ENCODE measurements around the gene DDHD1.

The DDHD1 gene

DNA sequence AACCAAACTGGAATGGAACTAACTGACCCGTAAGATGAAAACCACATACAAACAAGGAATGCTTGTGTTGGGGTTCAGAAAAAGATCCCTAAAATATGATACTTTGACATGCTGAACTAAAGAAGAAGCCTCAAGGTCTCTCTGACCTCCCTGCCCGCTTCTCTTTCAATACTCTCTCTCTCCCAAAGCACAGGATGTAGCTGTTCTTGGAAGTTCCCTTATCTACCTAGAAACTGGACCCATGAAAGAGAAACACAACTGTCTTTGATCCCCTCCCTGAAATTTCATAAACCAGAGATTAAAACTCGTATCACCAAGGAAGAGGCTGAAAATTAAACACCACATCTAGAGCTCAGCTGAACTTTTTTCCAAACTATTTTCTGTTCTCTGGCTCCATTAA, 125.6 kb downstream of the DDHD1 start:
- DNase-seq = no peak

DNA sequence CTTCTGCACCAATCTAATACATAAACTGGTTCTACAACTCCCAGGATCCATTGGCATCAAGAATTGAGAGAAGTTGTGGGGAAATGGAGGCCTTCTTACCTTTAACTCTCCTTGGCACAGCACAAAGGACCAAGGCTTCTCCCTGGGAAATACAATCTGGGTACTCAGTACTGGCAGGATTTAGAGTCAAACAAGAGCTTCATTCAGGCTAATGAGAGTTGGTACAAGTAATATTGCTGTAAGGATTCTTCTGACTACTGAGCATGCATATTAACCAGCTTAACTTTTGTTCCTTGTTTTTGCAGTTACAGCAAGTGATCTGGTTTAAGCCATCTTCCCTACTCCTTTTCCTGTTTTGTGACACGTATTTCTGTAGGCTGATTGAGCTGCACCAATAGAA, 126.1 kb downstream of the DDHD1 start:
- no peak for DNase-seq

DNA sequence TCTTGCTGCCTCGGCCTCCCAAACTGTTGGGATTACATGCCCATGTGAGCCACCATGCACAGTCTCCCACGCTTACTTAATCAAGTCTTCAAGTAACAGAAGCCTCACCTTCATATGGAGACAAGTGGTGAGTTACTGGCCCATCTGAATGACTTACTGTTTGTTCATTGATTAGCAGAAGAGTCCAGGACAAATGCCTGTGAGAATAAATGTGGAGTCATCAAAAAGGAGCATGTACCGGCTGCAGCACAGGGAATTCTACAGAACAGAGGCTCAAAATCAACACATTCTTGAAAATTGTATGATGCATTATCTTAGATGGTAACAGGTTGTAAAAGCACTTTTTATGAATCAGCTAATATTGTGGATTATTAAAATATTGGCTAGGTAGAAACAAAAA, 129.8 kb downstream of the DDHD1 start:
- DNase-seq = no peak

DNA sequence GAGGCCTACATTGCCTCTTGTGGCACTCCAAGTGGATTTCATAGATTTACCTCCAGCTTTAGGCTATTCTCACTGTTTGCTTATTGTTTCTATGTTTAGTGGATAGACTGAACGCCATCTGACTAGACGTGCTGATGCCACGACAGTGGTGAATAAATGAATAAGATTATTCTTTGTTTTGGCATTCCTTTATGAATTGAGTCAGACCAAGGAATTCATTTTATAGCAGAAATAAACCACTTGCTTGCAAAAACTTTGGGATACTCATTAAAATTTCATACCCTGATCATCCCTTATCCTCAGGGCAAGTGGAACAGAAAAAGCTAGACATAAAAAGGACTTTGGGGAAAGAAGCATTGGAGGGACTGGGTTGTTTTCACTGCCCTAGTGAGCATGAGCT, 130.5 kb downstream of the DDHD1 start:
- no peak for DNase-seq

DNA sequence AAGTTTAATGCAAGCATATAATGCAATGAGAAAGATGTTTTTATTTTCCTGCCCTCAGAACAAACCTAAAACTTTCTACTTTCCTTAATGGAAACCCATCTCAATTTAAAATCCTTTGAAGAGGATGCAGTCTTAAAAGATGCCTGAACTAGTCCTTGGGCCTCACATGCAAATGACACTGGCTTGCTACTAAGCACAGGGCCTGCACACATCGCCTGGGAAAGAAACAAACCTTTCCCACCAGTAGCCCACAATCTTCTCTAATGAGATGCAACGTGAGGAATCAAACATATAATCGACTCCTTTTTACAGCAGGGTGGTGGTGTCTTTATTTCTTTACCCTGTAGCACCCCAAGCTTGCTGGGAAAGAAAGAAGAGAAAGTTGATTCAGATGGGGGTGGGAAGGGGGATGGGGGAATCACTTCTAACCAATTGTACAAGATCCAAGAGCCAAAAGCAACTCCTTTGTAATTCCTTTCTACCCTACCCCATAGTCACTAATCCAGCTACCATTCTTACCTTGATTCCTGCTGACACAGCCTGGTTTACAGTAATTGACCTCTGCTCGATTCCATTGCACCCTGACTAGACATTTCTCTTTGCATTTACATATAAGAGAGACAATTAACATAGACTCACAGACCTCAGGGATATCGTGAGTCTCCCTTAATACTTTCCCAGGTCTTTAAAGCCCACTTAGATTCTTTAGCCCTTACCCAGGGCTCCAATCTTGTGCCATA, 132.8 kb downstream of the DDHD1 start:
- no peak for DNase-seq

DNA sequence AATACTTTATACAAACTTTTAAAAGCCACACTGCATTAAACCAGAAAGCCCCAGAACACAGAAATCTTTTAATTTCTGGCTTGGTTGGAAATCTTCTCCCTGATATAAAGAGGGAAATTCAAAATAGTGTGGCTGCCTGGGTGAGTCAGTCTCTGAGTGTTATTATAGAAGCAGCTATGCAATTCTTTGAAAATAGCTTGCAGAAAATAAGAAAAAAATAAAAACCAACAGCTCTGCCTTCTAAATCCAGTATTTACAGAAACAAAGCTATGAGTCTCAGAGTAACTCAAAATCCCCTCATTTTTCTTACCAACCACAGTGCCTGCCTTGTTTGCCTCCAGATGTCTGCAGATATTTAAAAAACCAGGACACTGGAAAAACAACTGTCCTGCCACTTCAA, 133.7 kb downstream of the DDHD1 start:
- DNase-seq = no peak

DNA sequence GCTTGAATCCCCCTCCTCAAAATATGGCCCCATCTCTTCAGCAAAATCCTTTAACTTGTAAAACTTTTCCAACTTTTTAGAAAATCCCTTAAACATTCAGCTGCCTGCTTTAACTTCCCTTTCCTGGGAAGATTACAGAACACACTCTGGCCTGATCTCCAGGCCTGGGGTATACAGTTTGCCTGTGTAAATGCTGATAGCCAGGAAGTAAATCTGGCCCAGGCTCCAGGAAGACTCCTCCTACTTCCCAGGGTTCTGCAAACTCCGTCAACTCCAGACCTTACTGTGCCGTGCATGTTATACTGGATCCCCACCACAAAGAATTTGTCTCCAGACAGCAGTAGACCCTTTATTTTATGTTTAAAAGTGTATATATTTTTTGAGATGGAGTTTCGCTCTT, 135.3 kb downstream of the DDHD1 start:
- no peak for DNase-seq

DNA sequence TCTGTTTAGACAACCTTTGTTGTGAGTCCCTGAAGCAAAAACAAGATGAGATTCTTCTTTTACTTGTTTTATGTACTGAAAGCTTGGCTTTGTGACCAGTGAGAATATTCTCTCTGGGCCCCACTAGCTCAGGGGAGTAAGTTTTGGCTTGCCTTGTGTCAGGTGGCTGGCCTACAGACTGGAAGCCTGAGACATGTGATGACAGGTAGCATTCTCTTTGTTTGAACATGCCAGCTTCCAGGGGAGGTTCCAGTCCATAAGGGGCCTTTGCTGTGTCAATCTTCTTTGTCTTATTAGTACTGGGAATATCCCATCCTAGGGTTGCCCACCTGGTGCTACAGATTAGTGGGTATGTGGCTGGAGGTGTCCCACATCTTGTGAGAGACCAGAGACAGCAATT, 136.2 kb downstream of the DDHD1 start:
- DNase-seq = no peak

DNA sequence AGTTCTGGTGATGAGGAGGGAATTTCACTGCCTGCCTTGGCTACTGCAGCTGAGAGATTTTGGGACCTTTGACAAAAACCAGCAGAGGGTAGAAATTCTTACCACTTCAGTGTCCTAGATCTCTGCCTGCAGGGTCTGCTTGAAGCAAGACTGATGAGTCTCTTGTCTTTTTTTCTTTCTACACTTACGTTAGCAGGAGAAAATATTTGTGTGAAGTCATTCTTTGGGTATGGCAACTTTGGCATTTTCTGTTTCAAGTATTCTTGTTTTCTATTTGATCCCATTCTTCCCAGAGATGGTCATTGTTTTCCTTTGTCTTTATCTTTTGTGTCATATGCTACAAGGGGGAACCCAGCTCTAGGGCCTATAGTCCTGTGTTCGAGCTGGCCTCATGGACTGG, 136.6 kb downstream of the DDHD1 start:
- no peak for DNase-seq

DNA sequence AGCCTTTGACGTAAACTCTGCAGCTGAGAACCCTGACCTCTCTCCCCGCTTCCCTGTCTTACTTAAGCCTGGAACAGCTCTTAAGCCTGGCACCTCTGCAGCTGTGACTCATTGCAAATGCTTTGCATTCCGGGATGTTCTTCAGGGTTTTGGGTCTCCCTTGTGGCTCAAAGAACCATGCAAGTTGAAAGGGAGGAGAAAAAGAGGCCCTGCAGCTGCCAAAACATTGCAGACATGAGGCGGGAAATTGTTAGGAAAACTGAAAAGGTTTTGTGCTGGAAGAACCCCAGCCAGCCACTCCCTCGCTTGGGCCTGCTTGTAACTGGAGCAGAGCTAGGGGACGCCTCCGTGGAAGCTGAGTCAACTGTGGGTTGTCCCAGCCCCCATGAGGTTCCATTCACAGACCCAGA, 142.1 kb downstream of the DDHD1 start:
- DNase-seq = no peak

DNA sequence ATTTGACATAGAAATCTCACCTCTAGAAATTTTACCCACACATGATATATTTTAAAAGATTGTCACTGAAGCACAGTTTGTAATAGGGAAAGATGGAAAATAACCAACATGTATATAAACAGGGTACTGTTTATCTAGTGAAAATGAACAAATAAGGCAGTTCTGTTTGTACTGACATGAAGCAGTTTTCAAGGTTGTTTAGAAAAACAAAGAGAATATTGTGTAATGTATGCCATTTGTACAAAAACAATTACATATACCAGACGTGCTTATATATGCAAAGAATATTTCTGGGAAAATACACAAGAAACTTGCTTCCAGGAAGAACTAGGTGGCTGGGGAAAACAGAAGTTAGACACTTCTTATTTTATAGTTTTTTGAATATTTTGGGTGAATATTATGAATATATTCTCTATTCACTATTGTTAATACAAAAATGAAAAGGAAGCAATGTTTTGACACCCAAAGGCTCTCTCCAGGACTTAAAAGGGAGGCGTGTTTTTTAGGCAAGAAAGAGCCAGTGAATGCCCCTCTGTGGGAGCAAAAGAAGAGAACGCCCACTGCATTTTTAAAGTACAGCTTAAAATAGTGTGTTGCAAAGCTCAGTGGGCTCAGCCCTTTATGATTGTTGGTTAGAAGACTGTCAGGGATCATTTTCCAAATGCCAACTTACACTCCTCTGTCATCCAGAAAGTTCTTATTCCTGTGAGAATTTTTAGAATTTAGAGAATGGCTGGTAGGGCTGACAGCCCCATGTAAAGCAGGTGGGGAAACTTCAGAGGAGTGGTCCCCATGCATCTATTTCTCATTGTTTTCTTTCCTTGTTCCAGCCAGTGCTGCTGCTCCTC, 142.7 kb downstream of the DDHD1 start:
- DNase-seq = no peak

DNA sequence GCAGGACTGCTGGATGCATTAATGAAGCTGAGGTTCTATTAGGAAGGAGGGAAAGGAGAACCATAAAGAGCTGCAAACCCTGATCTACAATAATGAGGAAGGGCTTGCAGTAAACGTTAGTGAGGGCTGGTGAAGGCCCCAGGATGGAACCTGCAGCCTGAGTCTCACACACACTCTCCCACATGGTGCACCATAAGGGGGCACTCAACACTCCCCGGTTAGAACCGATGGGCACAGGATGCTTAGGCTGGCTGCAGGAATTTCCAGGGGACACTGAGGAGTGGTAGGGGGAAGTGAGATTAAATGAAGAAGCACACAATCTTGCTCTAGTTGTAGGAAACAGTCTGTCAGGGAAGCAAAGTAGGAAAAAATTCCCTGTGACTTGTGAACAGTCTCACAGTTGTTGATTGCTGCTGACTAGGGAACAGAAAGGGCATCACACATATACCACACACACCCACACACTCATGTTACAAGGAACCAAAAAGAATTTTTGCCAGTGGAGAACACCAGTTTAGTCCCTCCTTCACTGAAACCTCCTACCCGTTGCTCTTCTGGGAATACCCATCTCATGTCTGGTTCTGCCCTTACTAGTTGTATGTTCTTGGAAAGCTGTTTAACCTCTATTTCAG, 146.1 kb downstream of the DDHD1 start:
- no peak for DNase-seq

DNA sequence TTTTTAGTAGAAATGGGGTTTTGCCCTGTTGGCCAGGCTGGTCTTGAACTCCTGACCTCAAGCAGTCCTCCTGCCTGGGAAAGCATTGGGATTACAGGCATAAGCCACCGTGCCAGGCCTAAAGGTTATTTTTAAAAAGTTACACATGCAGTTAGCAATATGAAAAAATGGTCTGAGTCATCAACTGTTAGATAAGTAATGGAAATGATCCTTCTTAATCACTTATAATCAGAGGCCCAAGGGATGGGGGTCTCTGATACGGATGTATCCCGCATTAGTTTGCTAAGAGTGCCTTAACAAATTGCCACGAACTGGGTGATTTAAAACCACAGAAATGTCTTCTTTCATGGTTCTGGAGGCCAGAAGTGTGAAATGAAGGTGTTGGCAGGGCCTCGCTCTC, 148.1 kb downstream of the DDHD1 start:
- DNase-seq = no peak

DNA sequence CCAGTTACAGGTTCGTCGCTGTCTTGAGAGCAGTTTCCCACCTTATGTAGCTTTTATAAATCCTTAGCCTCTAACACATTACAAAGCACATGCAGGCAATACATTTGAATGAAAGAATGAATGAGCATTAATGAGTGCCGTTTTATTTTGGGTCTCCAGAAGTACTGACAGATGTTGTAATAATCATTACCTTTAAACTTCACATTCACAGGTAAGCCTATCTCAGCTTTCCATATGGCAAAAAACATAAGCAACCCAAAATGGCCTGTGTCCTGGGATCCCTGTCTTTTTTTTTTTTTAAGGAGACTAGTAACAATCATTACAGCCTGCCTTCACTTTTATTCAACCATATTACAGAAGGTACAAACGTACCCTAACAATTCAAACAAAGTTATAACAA, 149.3 kb downstream of the DDHD1 start:
- no peak for DNase-seq

DNA sequence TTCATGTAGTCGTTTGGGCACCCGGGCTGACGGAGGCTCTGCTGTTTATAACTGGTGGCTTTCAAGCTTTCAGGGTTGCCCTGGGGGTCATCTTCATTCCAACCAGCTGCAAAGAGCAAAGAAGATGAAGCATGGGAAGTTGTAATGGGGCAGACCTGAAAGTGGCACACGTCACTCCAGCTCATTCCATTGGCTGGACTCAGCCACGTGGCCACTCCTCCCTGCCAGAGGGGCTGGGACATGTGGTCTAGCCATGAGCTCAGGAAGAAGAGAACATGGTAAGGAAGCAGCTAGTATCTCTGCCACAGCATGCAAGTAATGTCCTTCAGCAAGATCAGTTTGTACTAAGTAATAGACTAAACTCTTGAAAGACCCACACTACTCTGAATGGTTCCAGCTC, 150.5 kb downstream of the DDHD1 start:
- no peak for DNase-seq

DNA sequence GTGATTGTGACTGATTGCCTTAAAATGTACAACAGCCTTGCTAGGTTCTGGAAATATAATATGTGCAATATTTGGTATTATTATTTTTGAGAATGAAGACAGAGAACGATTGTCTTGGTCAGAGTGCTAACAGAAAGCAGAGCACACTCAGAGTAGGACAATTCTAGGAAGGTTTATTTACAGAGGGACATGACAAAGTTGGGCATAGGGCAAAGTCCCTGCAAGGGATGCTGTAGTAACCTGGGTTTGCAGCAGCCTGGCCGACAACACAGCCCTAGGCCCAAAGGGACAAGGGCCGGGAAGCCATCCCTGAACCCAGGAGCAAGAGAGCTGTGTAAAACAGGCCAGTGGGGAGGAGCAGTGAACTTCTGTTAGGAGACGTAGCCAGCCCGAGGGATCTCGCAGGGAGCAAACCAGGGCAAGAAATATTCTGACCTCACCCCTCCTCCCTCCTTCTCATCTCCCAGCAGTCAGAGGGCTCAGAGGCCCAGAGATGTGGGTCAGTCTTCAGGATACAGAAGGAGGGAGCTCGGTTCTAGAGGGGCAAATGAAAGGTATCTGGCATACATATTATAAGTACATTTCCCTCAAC, 151.2 kb downstream of the DDHD1 start:
- DNase-seq = no peak

DNA sequence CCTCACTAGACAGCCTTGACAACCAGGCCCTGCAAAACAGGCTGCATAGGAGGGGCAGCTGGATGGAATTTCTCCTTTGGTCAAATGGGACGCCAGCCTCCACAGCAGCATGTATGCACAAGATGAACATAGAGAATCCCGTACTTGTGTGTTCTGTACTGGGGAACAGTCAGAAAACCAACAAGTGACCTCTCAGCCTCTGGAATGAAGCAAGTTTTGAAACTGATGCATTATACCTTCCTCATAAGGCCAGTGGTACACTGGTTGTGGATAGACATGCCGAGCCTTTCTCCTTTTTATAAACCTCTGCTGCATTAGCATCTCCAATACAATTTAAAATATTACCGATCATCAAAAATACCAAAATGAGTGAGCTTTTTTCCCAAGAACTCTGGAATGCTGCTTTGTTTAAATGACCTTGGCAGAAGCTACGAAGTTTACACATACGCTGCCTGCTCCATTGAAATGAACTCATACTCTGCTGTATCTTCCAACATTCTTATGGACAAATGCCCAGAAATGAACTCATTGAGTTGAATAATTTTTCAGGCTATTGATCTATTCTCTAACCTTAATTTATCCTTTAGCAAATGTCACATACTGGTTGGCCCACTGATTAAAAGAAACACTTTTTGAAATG, 154.6 kb downstream of the DDHD1 start:
- DNase-seq = no peak

DNA sequence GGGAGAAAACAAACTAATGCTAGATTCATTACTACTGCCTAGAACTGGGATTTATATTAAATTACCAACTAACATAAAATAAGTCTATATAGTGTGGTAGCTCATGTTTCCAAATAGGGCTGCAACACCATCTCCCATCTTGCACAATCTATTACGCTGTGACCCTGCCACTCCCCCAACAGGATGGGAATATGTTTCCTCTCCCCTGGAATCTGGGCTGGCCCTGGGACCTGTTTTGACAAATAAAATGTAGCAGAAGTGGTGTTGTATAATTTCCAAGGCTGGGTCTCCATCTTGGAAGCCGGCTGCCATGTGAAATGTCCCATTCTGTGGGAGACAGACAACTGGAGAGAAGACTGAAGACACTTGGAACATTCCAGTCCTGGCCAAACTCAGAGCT, 156.6 kb downstream of the DDHD1 start:
- no peak for DNase-seq

DNA sequence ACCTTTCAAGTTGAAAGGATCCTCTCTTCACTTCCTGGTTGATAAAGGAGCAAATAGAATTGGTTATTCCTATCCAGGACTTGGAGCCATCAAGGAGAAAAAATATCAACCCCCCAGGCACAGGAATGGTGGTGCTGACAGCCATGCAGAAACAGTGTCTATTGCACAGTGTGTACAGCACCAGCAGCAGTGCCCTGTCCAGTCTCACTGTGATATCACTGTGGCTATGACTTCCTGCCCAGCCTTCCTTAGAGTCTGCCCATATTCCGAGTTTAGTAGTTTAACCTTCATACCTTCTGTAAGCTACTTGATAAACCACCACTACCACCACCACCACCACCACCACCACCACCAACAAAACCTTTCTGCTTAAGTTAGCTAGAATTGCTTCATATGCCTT, 157.1 kb downstream of the DDHD1 start:
- DNase-seq = no peak

DNA sequence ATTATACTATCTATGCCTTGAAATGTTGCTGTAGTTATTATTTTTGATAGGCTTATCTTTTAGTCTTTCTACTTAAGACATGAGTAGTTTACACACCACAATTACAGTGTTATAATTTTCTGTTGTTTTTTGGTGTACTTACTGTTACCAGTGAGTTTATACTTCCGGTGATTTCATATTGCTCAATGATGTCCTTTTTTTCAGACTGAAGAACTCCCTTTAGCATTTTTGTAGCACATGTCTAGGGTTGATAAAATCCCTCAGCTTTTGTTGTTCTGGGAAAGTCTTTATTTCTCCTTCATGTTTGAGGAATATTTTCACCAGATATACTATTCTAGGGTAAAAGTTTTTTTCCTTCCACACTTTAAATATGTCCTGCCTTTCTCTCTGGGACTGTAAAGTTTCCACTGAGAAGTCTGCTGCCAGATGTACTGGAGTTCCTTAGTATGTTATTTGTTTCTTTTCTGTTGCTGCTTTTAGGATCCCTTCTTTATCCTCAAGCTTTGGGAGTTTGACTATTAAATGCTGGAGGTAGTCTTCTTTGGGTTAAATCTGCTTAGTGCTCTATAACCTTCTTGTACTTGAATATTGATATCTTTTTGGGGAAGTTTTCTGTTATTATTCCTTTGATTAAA, 160.8 kb downstream of the DDHD1 start:
- DNase-seq = no peak

DNA sequence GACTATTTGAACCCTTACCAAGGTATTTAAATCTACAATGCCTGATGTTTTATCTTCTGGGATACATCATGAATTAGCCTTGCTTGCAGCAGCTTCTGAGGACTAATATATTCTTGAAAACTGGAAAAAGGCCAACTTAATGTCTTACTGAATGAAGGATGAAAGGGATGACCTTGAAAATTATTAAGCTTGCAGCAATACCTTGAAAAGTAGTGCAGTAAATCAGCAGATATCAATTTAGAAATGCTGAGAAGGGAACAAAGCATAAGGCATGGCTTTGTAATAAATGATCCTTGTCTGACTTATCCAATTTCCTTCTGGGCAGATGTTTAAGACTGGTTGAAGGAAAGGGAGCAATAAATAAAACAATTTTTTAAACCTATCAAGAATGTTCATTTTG, 165.0 kb downstream of the DDHD1 start:
- no peak for DNase-seq

DNA sequence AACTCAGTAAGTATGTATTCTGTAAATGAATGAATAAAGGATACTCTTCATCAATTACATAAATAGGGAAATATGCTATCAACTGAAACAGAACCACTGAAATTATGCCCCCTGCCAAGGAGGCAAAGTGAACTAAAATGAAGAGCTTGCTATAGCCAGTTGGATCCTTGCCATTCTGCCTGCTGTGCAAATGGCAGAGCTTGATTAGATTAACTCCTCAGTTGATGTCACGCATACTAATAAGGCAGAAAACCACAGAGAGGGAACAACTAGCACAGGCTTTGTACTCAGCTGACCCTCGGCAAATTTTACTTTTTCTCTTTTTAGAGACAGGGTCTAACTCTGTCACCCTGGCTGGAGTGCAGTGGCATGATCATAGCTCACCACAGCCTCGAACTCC, 165.6 kb downstream of the DDHD1 start:
- DNase-seq = no peak

DNA sequence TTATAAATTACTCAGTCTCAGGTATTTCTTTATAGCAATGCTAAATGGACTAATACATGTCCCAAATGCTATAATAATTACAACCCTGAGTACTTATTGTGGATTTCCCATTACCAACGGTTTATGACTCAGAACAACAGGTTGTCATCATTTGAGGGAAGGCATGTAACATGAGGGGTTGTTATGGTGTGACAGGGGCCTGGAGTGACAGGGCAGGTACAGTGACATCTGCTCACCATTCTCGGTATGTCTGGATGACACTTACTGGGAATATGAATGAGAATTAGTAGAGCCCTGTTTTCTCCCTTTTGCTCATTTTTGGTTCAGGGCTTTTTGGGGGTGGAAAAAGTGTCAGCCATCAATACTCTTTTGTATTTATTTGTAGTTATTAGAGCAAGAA, 166.1 kb downstream of the DDHD1 start:
- DNase-seq = no peak
